SK-N-SH (cell line): ENCODE data around the gene CFAP99. TPM values are rescaled to one million over a fixed set of nuclear protein-coding genes. Genes with fewer than 3 reads are reported as not detected.

Source experiments
- CTCF ChIA-PET: fragments of 300-600, 350-600 bp; formaldehyde crosslinking; extraction: SDS; loops from one replicate; lab custom pipeline; 2021; lab: Yijun Ruan, JAX
- POLR2A ChIA-PET: fragments of 350-600 bp; sonication (Branson Sonifier 250); formaldehyde crosslinking; extraction: SDS; loops from one replicate; lab custom pipeline; 2020; ENCODE audit warnings: antibody characterized with exemption, inconsistent platforms; lab: Yijun Ruan, JAX
- DNase-seq: peaks from one replicate; pipeline ENCODE4 v3.0.0; 2012
- H2AFZ ChIP-seq: fragments of 200-600 bp; sonication (generic); 2 replicates; pipeline ENCODE4 v1.8.1; 2016; ENCODE audit warnings: antibody characterized with exemption, mild to moderate bottlenecking, low read depth
- H3F3A ChIP-seq: fragments of 200-600 bp; sonication (generic); replicated peaks from 2 replicates; pipeline ENCODE3; 2016; ENCODE audit warnings: antibody characterized with exemption, mild to moderate bottlenecking; ENCODE audit not compliant: insufficient read depth
- H3K27ac ChIP-seq, 2 experiments: fragments of 200-500 bp in 1 of 2; fragments of 200-600 bp in 1 of 2; sonication (Bioruptor generic) in 1 of 2; sonication (generic), shearing (Covaris generic) in 1 of 2; 2 replicates each; pipeline versions ENCODE4 v1.5.1 to v1.6.1; 2014 to 2016; ENCODE audit warnings: low read depth in 2 of 2, inconsistent platforms in 1 of 2, low read length in 1 of 2, mild to moderate bottlenecking in 1 of 2, mixed read lengths in 1 of 2
- H3K27me3 ChIP-seq: fragments of 200-600 bp; sonication (generic), shearing (Covaris generic); 2 replicates; pipeline ENCODE4 v1.6.1; 2016; ENCODE audit warnings: mixed run types; ENCODE audit not compliant: insufficient read depth
- H3K36me3 ChIP-seq, 2 experiments: fragments of 200-500 bp in 1 of 2; fragments of 200-600 bp in 1 of 2; sonication (Bioruptor generic) in 1 of 2; sonication (generic) in 1 of 2; replicated peaks in 1 of 2; 2 replicates each; pipeline versions ENCODE3 to v1.5.1; 2014 to 2016; ENCODE audit warnings: low read length in 1 of 2, mild to moderate bottlenecking in 1 of 2; ENCODE audit not compliant: insufficient read depth in 2 of 2, control insufficient read depth in 1 of 2
- H3K4me1 ChIP-seq, 2 experiments: fragments of 200-500 bp in 1 of 2; fragments of 200-600 bp in 1 of 2; sonication (Bioruptor generic) in 1 of 2; sonication (generic), shearing (Covaris generic) in 1 of 2; 2 replicates each; pipeline versions ENCODE4 v1.5.1 to v1.6.1; 2014 to 2016; ENCODE audit warnings: low read depth in 1 of 2, low read length in 1 of 2, mixed run types in 1 of 2; ENCODE audit not compliant: insufficient read depth in 2 of 2, control insufficient read depth in 1 of 2
- H3K4me2 ChIP-seq: fragments of 200-600 bp; sonication (generic), shearing (Covaris generic); 2 replicates; pipeline ENCODE4 v1.6.1; 2017; ENCODE audit warnings: mixed run types
- H3K4me3 ChIP-seq, 2 experiments: fragments of 200-500 bp in 1 of 2; fragments of 200-600 bp in 1 of 2; sonication (Bioruptor generic) in 1 of 2; sonication (generic), shearing (Covaris generic) in 1 of 2; 2 replicates each; pipeline versions ENCODE4 v1.5.1 to v1.8.1; 2014 to 2016; ENCODE audit warnings: low read depth in 2 of 2, inconsistent platforms in 1 of 2, low read length in 1 of 2, mild to moderate bottlenecking in 1 of 2, mixed read lengths in 1 of 2, moderate library complexity in 1 of 2
- H3K79me2 ChIP-seq: fragments of 200-600 bp; sonication (generic); 2 replicates; pipeline ENCODE4 v1.8.1; 2017; ENCODE audit warnings: mild to moderate bottlenecking; ENCODE audit not compliant: insufficient read depth
- H3K9ac ChIP-seq: fragments of 200-600 bp; sonication (generic); 2 replicates; pipeline ENCODE4 v1.6.1; 2017; ENCODE audit warnings: mixed run types
- H3K9me2 ChIP-seq: fragments of 200-600 bp; sonication (generic); 2 replicates; pipeline ENCODE4 v1.6.1; 2017; ENCODE audit warnings: mixed run types
- H3K9me3 ChIP-seq: fragments of 200-600 bp; sonication (generic); 2 replicates; pipeline ENCODE4 v1.6.1; 2017; ENCODE audit warnings: mixed run types, mild to moderate bottlenecking, moderate library complexity
- H4K20me1 ChIP-seq: fragments of 200-600 bp; sonication (generic); 2 replicates; pipeline ENCODE4 v1.6.1; 2017; ENCODE audit warnings: mild to moderate bottlenecking, mixed run types; ENCODE audit not compliant: insufficient read depth
- CHD2 ChIP-seq: fragments of 150-350 bp; IDR thresholded peaks from 2 replicates; pipeline ENCODE4 v1.6.1; 2018; ENCODE audit warnings: low read length; ENCODE audit not compliant: partially characterized antibody
- FOXJ3 ChIP-seq: sonication (generic); formaldehyde crosslinking; IDR thresholded peaks from 2 replicates; pipeline ENCODE4 v1.5.1; 2020; ENCODE audit warnings: mild to moderate bottlenecking, missing genetic modification reagents
- FOXM1 ChIP-seq: IDR thresholded peaks from 2 replicates; pipeline ENCODE4 v1.4.0; 2012; ENCODE audit warnings: low read depth, mild to moderate bottlenecking
- IRF3 ChIP-seq: fragments of 150-350 bp; IDR thresholded peaks from 2 replicates; pipeline ENCODE4 v1.6.1; 2016; ENCODE audit warnings: mild to moderate bottlenecking, low read depth, low read length
- MXI1 ChIP-seq: IDR thresholded peaks from 2 replicates; pipeline ENCODE4 v1.6.1; 2012; ENCODE audit warnings: mild to moderate bottlenecking, low read depth, low read length, improper control_type of control experiment
- RAD21 ChIP-seq: IDR thresholded peaks from 2 replicates; pipeline ENCODE4 v1.6.1; 2012; ENCODE audit warnings: mild to moderate bottlenecking, low read length
- RCOR1 ChIP-seq: fragments of 150-350 bp; IDR thresholded peaks from 2 replicates; pipeline ENCODE4 v1.6.1; 2017; ENCODE audit warnings: antibody characterized with exemption, low read length
- REST ChIP-seq: IDR thresholded peaks from 2 replicates; pipeline ENCODE4 v1.6.1; 2012; ENCODE audit warnings: mild to moderate bottlenecking, low read depth, low read length, moderate library complexity
- RFX5 ChIP-seq: IDR thresholded peaks from 2 replicates; pipeline ENCODE4 v1.6.1; 2012; ENCODE audit warnings: mild to moderate bottlenecking, improper control_type of control experiment, low read length
- USF2 ChIP-seq: fragments of 150-350 bp; IDR thresholded peaks from 2 replicates; pipeline ENCODE4 v1.6.1; 2017; ENCODE audit warnings: antibody characterized with exemption, low read length, low read depth, borderline replicate concordance
- YY1 ChIP-seq: IDR thresholded peaks from 2 replicates; pipeline ENCODE4 v1.4.0; 2012; ENCODE audit warnings: low read depth, mild to moderate bottlenecking
- WGBS: methylation state at CpG from one replicate; pipeline ENCODE4 v1.1.6; 2017; ENCODE audit warnings: low lambda C conversion rate; 5-methylcytosine and 5-hydroxymethylcytosine counted together
- polyA plus RNA-seq, 3 experiments: library from polyadenylated mRNA; depleted of rRNA; stranded (reverse); fragments of >200 nt; gene quantifications; 2 replicates each; pipeline ENCODE4 v1.2.3, GENCODE V29; 2012

CFAP99 gene
- polyA plus RNA-seq, 1 of the 3 experiments (the other 2 are of a cell fraction) = 0.13 TPM

GRCh38 chr4:2393353-2394270 is 25.1 kb upstream of the CFAP99 start:
- Histone ChIP-seq H3K9ac (no peak overlapping the region), H4K20me1 (no peaks in the 10 kb centered on the region), H3F3A (no peaks in the 10 kb centered on the region), H3K4me2 (no peak overlapping the region), H3K36me3 (no peaks in the 10 kb centered on the region), H3K27ac (no peak overlapping the region), H3K4me1 (peaks cover 4 to 25% of the 10 kb centered on the region in 2 experiments; a peak in 3 of 4 replicates), H2AFZ (no peak overlapping the region), H3K27me3 (no peaks in the 10 kb centered on the region), H3K9me2 (no peaks in the 10 kb centered on the region), H3K4me3 (no peak overlapping the region), H3K79me2 (no peaks in the 10 kb centered on the region), H3K9me3 (no peaks in the 10 kb centered on the region)
- TF ChIP-seq RCOR1 = no peak
- no peak for TF ChIP-seq FOXM1
- TF ChIP-seq CHD2 = no peak
- TF ChIP-seq IRF3 = no peak
- no peak for TF ChIP-seq YY1
- TF ChIP-seq USF2 = no peak
- TF ChIP-seq RAD21 = no peak
- no peak for TF ChIP-seq FOXJ3 (CRISPR knock-in tag)
- no peak for TF ChIP-seq RFX5
- TF ChIP-seq MXI1 = no peak
- TF ChIP-seq REST = no peak
- 87% methylated on average over 28 of the region's 28 CpGs for WGBS
- ChIA-PET POLR2A (no interaction called here), CTCF (interaction anchor here (1.3 to 1.4 kb wide), 2 partner anchors 9 to 27 kb away, joined by 3 read pairs; no protein-coding TSS in a partner anchor)
- no peak for DNase-seq
